C4-2B (cell line): ENCODE data around the gene MED29.

Experiments used
- CTCF ChIP-seq: fragments of 450-650 bp; conservative IDR thresholded peaks from 2 replicates; pipeline ENCODE4 v1.5.1; 2017; ENCODE audit warnings: mild to moderate bottlenecking
- ZFX ChIP-seq: fragments of 450-650 bp; IDR thresholded peaks from 2 replicates; pipeline ENCODE4 v1.6.1; 2017

GRCh38 chr19:39401070-39401548 is 9.9 kb downstream of the MED29 start:
- TF ChIP-seq CTCF (no peak), ZFX (no peak)
